IMR-90 (cell line): Measurements from ENCODE around the gene ACCSL. TPM values are rescaled to one million over a fixed set of nuclear protein-coding genes. Genes with fewer than 3 reads are reported as not detected.

Experiments used
- ATAC-seq: fragments of 200-7000 bp; cut with Tn5 transposase; 2 replicates; pipeline ENCODE4 v1.9.1; 2020; ENCODE audit warnings: low read depth, mild to moderate bottlenecking, moderate library complexity
- BruUV-seq: library from RNA; stranded (reverse); fragments of 400-500 nt; replicated peaks from 2 replicates; lab custom pipeline; 2021; lab: Mats Ljungman, UMichigan
- CTCF ChIA-PET: fragments of 300-600 bp; formaldehyde crosslinking; extraction: SDS; loops from one replicate; lab custom pipeline; 2021; ENCODE audit warnings: antibody characterized with exemption; lab: Yijun Ruan, JAX
- POLR2A ChIA-PET: fragments of 300-600 bp; sonication (Branson Sonifier 250); formaldehyde crosslinking; loops from one replicate; lab custom pipeline; 2022; ENCODE audit warnings: antibody characterized with exemption; ENCODE audit not compliant: unreplicated experiment; lab: Charles Lee
- DNase-seq: peaks from one replicate; pipeline ENCODE4 v3.0.0; 2013
- H2AFZ ChIP-seq: replicated peaks from 2 replicates; pipeline ENCODE3; 2013; ENCODE audit warnings: low read length, mild to moderate bottlenecking; ENCODE audit not compliant: poor library complexity
- H2AK5ac ChIP-seq: 2 replicates; pipeline ENCODE4 v1.6.1; 2013; ENCODE audit warnings: low read depth, low read length, inconsistent platforms
- H2AK9ac ChIP-seq: replicated peaks from 2 replicates; pipeline ENCODE3; 2013; ENCODE audit warnings: mild to moderate bottlenecking, low read depth, low read length, moderate library complexity; ENCODE audit not compliant: poor library complexity
- H2BK120ac ChIP-seq: 2 replicates; pipeline ENCODE4 v1.6.1; 2013; ENCODE audit warnings: low read depth, low read length, inconsistent platforms
- H2BK15ac ChIP-seq: 3 replicates; pipeline ENCODE4 v1.6.1; 2013; ENCODE audit warnings: low read depth, low read length, inconsistent platforms
- H2BK20ac ChIP-seq: 2 replicates; pipeline ENCODE4 v1.6.1; 2013; ENCODE audit warnings: low read depth, mild to moderate bottlenecking, inconsistent platforms, low read length, moderate library complexity
- H2BK5ac ChIP-seq: 2 replicates; pipeline ENCODE4 v1.6.1; 2013; ENCODE audit warnings: mild to moderate bottlenecking, low read depth, low read length, inconsistent platforms; ENCODE audit not compliant: poor library complexity, severe bottlenecking
- H3K14ac ChIP-seq: replicated peaks from 2 replicates; pipeline ENCODE4 v1.6.1; 2013; ENCODE audit warnings: low read depth, low read length, inconsistent platforms
- H3K18ac ChIP-seq: 2 replicates; pipeline ENCODE4 v1.6.1; 2013; ENCODE audit warnings: low read depth, low read length, control low read depth
- H3K23ac ChIP-seq: 2 replicates; pipeline ENCODE4 v1.6.1; 2013; ENCODE audit warnings: low read depth, low read length, inconsistent platforms
- H3K27ac ChIP-seq: 2 replicates; pipeline ENCODE4 v1.5.1; 2013; ENCODE audit warnings: mild to moderate bottlenecking, control low read depth, low read length; ENCODE audit not compliant: insufficient read depth
- H3K27me3 ChIP-seq: 2 replicates; pipeline ENCODE4 v1.6.1; 2013; ENCODE audit warnings: low read length; ENCODE audit not compliant: control insufficient read depth, insufficient read depth
- H3K36me3 ChIP-seq: 2 replicates; pipeline ENCODE4 v1.6.1; 2013; ENCODE audit warnings: low read length, mixed read lengths; ENCODE audit not compliant: control insufficient read depth, insufficient read depth
- H3K4ac ChIP-seq: 2 replicates; pipeline ENCODE4 v1.6.1; 2013; ENCODE audit warnings: low read depth, low read length, inconsistent platforms
- H3K4me1 ChIP-seq: 2 replicates; pipeline ENCODE4 v1.6.1; 2013; ENCODE audit warnings: low read length, mixed read lengths; ENCODE audit not compliant: control insufficient read depth, insufficient read depth
- H3K4me2 ChIP-seq: 2 replicates; pipeline ENCODE4 v1.6.1; 2013; ENCODE audit warnings: low read depth, mild to moderate bottlenecking, control low read depth, low read length, moderate library complexity
- H3K4me3 ChIP-seq: 2 replicates; pipeline ENCODE4 v1.5.1; 2013; ENCODE audit warnings: low read depth, mild to moderate bottlenecking, control low read depth, low read length, moderate library complexity; ENCODE audit not compliant: insufficient read depth
- H3K56ac ChIP-seq: 2 replicates; pipeline ENCODE4 v1.6.1; 2013; ENCODE audit warnings: low read length, inconsistent platforms; ENCODE audit not compliant: insufficient read depth; ENCODE audit errors: extremely low read depth
- H3K79me1 ChIP-seq, 2 experiments: 2 replicates each; pipeline ENCODE4 v1.6.1; 2013; ENCODE audit warnings: low read length in 2 of 2, inconsistent platforms in 1 of 2, low read depth in 1 of 2
- H3K9ac ChIP-seq: 2 replicates; pipeline ENCODE4 v1.6.1; 2013; ENCODE audit warnings: low read depth, low read length, control low read depth
- H3K9me1 ChIP-seq: 2 replicates; pipeline ENCODE4 v1.6.1; 2013; ENCODE audit warnings: low read length, inconsistent platforms; ENCODE audit not compliant: insufficient read depth
- H3K9me3 ChIP-seq: 2 replicates; pipeline ENCODE4 v1.6.1; 2013; ENCODE audit warnings: low read length; ENCODE audit not compliant: control insufficient read depth, insufficient read depth
- H4K20me1 ChIP-seq: 2 replicates; pipeline ENCODE4 v1.6.1; 2013; ENCODE audit warnings: low read length, inconsistent platforms; ENCODE audit not compliant: insufficient read depth
- H4K5ac ChIP-seq: 2 replicates; pipeline ENCODE4 v1.6.1; 2013; ENCODE audit warnings: mild to moderate bottlenecking, low read depth, low read length, control low read depth
- H4K8ac ChIP-seq, 2 experiments: 2 replicates each; pipeline ENCODE4 v1.6.1; 2013; ENCODE audit warnings: low read depth in 2 of 2, low read length in 2 of 2, control low read depth in 1 of 2, inconsistent platforms in 1 of 2
- H4K91ac ChIP-seq: 2 replicates; pipeline ENCODE4 v1.6.1; 2013; ENCODE audit warnings: low read depth, low read length, inconsistent platforms; ENCODE audit not compliant: insufficient read depth
- BHLHE40 ChIP-seq: fragments of 150-350 bp; IDR thresholded peaks from 2 replicates; pipeline ENCODE4 v1.6.1; 2016; ENCODE audit warnings: mild to moderate bottlenecking, low read depth, low read length
- CEBPB ChIP-seq: IDR thresholded peaks from 2 replicates; pipeline ENCODE4 v1.6.1; 2012; ENCODE audit warnings: low read depth, low read length, improper control_type of control experiment
- CHD1 ChIP-seq: IDR thresholded peaks from 2 replicates; pipeline ENCODE4 v1.6.1; 2012; ENCODE audit warnings: low read depth, low read length, improper control_type of control experiment
- CTCF ChIP-seq: conservative IDR thresholded peaks from 2 replicates; pipeline ENCODE4 v1.5.1; 2012; ENCODE audit warnings: mild to moderate bottlenecking, low read depth, low read length, improper control_type of control experiment
- ELK1 ChIP-seq: fragments of 150-350 bp; IDR thresholded peaks from 2 replicates; pipeline ENCODE4 v1.6.1; 2016; ENCODE audit warnings: low read depth, mild to moderate bottlenecking, low read length, moderate library complexity, borderline replicate concordance
- FOS ChIP-seq: fragments of 150-350 bp; IDR thresholded peaks from 2 replicates; pipeline ENCODE4 v1.6.1; 2016; ENCODE audit warnings: low read depth, low read length
- MAFK ChIP-seq: IDR thresholded peaks from 2 replicates; pipeline ENCODE4 v1.6.1; 2012; ENCODE audit warnings: low read depth, low read length, improper control_type of control experiment
- MAZ ChIP-seq: IDR thresholded peaks from 2 replicates; pipeline ENCODE4 v1.6.1; 2012; ENCODE audit warnings: low read depth, mild to moderate bottlenecking, low read length, improper control_type of control experiment, moderate library complexity, borderline replicate concordance
- MXI1 ChIP-seq: IDR thresholded peaks from 2 replicates; pipeline ENCODE4 v1.6.1; 2012; ENCODE audit warnings: low read depth, mild to moderate bottlenecking, low read length, moderate library complexity, borderline replicate concordance
- POLR2A ChIP-seq: IDR thresholded peaks from 2 replicates; pipeline ENCODE4 v1.6.1; 2012; ENCODE audit warnings: mild to moderate bottlenecking, low read depth, low read length
- RAD21 ChIP-seq: IDR thresholded peaks from 2 replicates; pipeline ENCODE4 v1.6.1; 2012; ENCODE audit warnings: low read length, improper control_type of control experiment
- RCOR1 ChIP-seq: IDR thresholded peaks from 2 replicates; pipeline ENCODE4 v1.6.1; 2012; ENCODE audit warnings: mild to moderate bottlenecking, low read length, improper control_type of control experiment; ENCODE audit not compliant: insufficient replicate concordance
- RFX5 ChIP-seq: IDR thresholded peaks from 2 replicates; pipeline ENCODE4 v1.8.0; 2012; ENCODE audit warnings: low read depth, mild to moderate bottlenecking, low read length, moderate library complexity
- SMC3 ChIP-seq: fragments of 150-350 bp; IDR thresholded peaks from 2 replicates; pipeline ENCODE4 v1.6.1; 2016; ENCODE audit warnings: low read depth, mild to moderate bottlenecking, antibody characterized with exemption, low read length, moderate library complexity
- USF2 ChIP-seq: fragments of 150-350 bp; IDR thresholded peaks from 2 replicates; pipeline ENCODE4 v1.6.1; 2017; ENCODE audit warnings: mild to moderate bottlenecking, antibody characterized with exemption, low read length, low read depth
- WGBS, 2 experiments: methylation state at CpG; one replicate each; pipeline versions ENCODE4 v1.1.5 to v1.1.7; 2013; ENCODE audit warnings: missing lambda C conversion rate in 2 of 2; ENCODE audit not compliant: insufficient read length in 1 of 2; ENCODE audit errors: extremely low coverage in 2 of 2; 5-methylcytosine and 5-hydroxymethylcytosine counted together
- dilution Hi-C: fragments of 300-500 bp; cut with HindIII; formaldehyde crosslinking; loops from one replicate; pipeline ENCODE4 v1.14.3; 2018; ENCODE audit warnings: low sequenced_read_pairs; ENCODE audit not compliant: unreplicated experiment
- in situ Hi-C: fragments of 300-500 bp; cut with MboI; formaldehyde crosslinking; loops from 3 replicates; pipeline ENCODE4 v1.14.3; 2019; ENCODE audit warnings: low sequenced_read_pairs, inconsistent platforms, mixed read lengths
- intact Hi-C: fragments of 100-400 bp; cut with micrococcal nuclease; formaldehyde crosslinking; loops from 2 replicates; pipeline ENCODE4 v1.10.0; 2022
- polyA plus RNA-seq, 3 experiments: library from polyadenylated mRNA; depleted of rRNA; stranded (reverse); fragments of >200 nt; gene quantifications; 2 replicates each; pipeline ENCODE4 v1.2.3, GENCODE V29; 2012; ENCODE audit warnings: low replicate concordance in 1 of 3
- total RNA-seq: library from RNA; depleted of rRNA; stranded (reverse); fragments of >200 nt; gene quantifications from 2 replicates; pipeline ENCODE4 v1.2.3, GENCODE V29; 2012

ACCSL gene
- total and polyA plus RNA-seq, 2 of the 4 experiments (the other 2 are of a cell fraction), result not detected

- BruUV-seq, result no TSS peak
- Histone ChIP-seq H3K9me3 (no peaks in the 10 kb centered on the region), H4K8ac (no peak overlapping the region), H3K79me1 (no peaks in the 10 kb centered on the region), H4K20me1 (no peaks in the 10 kb centered on the region), H3K14ac (no peak overlapping the region), H3K23ac (no peak overlapping the region), H3K36me3 (no peaks in the 10 kb centered on the region), H3K4me2 (no peak overlapping the region), H2AK5ac (no peak overlapping the region), H3K4me1 (no peaks in the 10 kb centered on the region), H3K56ac (no peak overlapping the region), H3K18ac (no peak overlapping the region), H3K9ac (no peak overlapping the region), H3K4ac (no peak overlapping the region), H3K4me3 (no peak overlapping the region), H2AFZ (peak overlapping the region; percentile 58), H2BK5ac (no peak overlapping the region), H3K9me1 (no peaks in the 10 kb centered on the region), H4K5ac (no peak overlapping the region), H2BK15ac (no peak overlapping the region), H4K91ac (no peak overlapping the region), H3K27ac (no peak overlapping the region), H2AK9ac (peak overlapping the region; percentile 55), H2BK120ac (no peak overlapping the region), H2BK20ac (no peak overlapping the region), H3K27me3 (peaks cover 8% of the 10 kb centered on the region)
- ChIA-PET CTCF (interaction anchor here (0.6 kb wide), 1 partner anchor 203 kb away, joined by 3 read pairs; no protein-coding TSS in a partner anchor), POLR2A (no interaction called here)
- in situ Hi-C loops, result no loop called here
- WGBS, 2 experiments, result 100% methylated on average over 2 of the region's 10 CpGs; no CpG with 5 or more reads in 1 of the 2 experiments
- DNase-seq (no peak), ATAC-seq (no peak)
- intact Hi-C loops, result no loop called here
- dilution Hi-C loops, result no loop called here
- TF ChIP-seq USF2, result no peak
- no peak for TF ChIP-seq MAFK
- no peak for TF ChIP-seq CEBPB
- TF ChIP-seq MAZ, result no peak
- TF ChIP-seq ELK1, result no peak
- no peak for TF ChIP-seq MXI1
- TF ChIP-seq RAD21, result no peak
- no peak for TF ChIP-seq CTCF
- no peak for TF ChIP-seq RCOR1
- TF ChIP-seq BHLHE40, result no peak
- no peak for TF ChIP-seq RFX5
- TF ChIP-seq POLR2A, result no peak
- TF ChIP-seq FOS, result no peak
- no peak for TF ChIP-seq CHD1
- TF ChIP-seq SMC3, result no peak
Measured at GRCh38 chr11:44004452-44005062, 43.2 kb upstream of the ACCSL start.
